ENCODE results near the gene POLR2L.

Gene POLR2L

DNA sequence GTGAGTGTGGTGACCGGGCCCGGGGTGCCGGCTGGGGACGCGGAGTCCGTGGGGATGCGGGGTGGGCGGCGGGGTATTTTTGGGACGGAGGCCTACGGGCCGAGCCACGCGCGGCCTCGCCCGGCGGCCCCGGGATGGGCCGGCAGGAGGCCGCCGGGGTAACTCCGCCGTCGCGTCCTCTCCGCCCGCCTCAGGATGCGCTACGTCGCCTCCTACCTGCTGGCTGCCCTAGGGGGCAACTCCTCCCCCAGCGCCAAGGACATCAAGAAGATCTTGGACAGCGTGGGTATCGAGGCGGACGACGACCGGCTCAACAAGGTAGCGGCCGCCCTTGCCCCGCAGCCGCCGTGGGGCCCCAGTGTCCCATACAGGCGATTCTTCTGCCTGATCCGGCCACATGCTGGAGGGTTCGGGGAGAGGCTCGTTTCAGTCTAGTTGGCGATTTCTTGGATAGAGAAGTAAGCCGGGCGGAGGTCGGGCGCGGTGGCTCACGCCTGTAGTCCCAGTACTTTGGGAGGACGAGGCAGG, 32.2 kb downstream of the POLR2L start:
- DNase-seq (ENCODE audit: low read depth) = no peak

DNA sequence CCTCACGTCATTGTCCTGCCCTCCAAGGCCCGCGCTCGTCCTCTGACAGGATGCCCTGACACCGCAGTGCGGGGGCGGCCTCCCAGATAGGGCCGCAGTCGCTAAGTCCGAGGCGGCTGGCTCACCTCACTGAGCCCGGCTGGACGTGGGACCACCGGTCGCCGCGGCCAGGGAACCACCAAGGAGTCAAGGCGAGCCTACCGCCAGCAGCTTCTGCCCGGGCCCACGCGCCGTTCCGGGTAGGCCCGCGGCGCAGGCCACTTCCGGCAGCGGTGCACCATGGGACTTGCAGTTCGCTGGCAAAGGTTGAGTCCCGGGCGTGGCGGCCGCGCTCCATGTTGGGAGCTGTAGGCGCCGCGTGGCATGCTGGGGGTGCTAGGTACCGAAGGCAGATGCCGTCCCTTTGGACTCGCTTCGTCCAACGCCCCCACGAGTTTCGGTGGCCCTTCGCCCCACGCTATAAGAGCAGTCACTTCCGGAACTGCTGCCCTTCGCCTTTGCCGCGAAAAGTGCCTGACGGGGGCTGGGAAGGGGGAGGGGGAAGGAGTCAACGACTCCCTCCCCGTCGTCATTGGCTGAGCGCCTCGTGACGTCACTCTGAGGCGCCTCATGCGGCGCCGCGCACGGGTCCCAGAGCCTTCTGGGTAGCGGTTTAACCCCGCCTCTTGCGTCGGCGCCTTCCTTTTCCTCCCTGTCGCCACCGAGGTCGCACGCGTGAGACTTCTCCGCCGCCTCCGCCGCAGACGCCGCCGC, 32.9 kb downstream of the POLR2L start, which contains the start of gene RPLP2:
RPLP2 (plus strand) TSS at position 681 of the 753 bp plus-strand sequence. CDS start 268 bp downstream, outside the sequence.
- DNase-seq (ENCODE audit: low read depth) = peak; percentile 79

DNA sequence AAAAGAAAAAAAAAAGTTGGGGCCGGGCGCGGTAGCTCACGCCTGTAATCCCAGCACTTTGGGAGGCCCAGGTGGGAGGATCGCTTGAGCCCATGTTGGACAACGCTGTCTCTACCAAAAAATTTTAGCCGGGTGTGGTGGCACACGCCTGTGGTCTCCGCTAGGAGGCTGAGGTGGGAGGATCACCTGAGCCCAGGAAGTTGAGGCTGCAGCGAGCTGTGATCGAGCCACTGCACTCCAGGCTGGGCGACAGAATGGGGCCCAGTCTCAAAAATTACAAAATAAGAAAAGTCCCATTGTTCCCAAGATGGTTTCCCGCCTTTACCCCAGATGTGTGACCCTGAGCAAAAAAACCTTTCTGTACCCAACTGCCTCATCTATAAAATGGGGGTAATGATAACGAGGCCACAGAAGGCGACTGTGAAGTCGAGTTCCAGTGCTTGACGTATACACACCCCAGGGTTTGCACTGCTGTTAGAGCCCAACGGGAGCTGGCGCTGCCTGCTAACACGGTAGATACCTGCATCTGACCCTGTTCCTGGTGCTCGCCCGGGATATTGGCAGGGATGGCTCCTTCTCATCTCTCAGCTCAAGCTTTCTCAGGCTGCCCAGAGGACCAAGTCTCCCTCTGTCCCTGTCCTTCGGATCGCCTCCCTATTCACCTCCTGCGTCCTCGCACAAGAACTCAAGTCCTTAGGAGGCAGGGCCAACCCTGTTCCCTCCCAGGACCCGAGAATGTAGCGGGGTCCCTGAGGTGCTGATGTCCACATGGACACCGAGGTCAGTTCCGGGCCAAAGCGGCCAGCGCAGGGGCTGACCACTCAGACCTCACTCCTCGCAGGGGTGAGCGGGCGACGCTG, 33.7 kb downstream of the POLR2L start:
- no peak for DNase-seq (ENCODE audit: low read depth)

DNA sequence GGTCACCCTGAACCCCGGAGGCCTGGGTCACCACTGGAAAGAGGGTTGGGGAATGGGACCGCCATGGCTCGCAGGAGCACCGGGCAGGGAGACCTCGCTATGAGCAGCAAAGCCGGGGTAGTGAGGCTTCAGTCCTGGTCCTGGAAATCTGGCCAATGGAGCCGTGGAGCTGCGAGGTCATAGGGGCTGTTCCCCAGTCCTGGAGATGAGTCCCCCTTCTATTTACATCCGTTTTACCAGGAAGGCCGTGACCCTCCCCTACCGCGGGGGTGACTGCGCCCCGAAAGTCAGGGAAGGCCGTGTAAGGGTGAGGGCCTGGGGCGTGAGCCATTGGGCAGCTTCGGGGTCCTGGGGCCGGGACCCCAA, 37.7 kb downstream of the POLR2L start:
- DNase-seq (ENCODE audit: low read depth) = no peak

DNA sequence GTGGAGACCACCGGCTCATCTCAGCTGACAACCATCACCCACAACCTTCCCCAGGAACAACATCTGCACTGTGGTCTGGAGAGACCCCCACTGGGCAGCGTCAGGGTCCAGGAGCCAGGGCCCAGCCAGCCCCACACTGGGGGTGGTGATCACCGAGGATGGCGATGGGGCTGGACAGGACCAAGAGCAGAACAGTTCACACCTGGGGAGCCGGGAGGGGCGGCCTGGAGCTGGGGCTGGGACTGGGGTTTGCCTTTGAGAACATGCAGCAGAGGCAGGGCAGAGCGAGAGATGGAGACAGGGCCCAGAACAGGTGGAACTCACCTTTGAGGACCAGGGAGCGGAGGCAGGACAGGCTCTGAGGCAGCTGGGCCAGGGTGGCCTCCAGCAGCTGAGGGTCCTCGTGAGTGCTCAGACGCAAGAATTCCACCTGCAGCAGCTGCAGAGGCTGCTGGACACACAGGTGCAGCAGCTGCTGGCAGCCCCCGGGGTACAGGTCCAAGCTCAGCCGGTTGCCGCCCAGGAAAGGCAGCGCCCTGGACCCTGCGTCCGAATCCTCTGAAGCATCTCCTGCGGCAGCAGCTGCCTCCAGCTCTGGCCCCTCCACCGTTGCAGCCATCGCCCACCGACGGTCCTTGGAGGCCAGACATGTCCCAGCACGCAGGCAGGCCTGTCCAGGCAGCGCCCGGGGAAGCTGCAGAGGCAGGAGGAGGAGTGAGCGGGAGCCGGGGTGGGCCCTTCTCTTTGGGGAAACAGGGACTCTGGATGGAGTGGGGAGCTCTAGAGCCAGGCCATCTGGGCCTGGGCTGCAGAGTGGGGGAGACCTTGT, 38.3 kb downstream of the POLR2L start:
- no peak for DNase-seq (ENCODE audit: low read depth)

DNA sequence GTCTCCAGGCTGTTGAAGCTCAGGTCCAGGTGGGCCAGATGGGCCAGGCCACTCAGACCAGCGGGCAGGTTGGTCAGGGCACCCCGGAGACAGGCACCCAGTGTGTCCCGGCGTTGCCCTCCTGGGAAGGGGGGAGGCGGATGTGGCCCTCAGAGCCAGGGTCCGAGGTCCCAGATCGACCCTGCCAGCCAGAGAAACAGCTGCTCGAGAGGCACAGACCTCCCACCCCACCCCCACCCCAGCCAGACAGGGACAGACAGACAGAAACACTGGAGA, 38.9 kb downstream of the POLR2L start:
- no peak for DNase-seq (ENCODE audit: low read depth)

DNA sequence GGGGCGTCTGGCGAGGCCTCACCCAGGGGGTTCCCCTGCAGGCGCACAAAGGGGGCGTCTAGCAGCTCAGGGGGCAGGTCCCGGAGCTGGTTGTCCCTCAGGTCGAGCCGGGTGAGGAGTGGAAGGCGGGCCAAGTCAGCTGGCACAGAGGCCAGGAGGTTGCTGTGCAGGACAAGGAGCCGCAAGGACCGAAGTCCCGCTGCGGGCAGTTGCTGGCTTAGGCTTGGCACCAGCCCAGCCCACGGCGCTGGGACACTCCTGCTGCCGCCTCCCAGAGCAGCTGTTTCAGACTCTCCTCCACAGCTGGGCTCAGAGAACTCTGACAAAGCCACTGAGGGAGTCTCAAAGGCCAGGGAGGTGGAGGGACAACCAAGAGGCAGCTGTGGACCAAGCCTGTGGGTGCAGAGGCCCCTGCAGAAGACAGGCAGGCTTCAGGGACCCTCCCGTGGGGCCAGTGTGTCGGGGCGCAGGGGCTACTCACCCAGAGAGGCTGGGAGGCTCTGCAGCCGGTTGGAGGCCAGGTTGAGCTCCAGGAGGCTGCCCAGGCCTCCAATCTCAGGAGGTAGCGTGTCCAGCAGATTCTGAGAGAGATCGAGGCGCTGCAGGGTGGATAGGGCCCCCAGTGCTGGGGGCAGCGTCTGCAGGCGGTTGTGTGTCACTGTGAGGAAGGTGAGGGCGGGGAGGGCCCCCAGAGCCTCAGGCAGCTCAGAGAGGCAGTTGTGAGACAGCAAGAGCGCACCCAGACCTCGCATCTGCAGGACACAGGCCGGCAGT, 39.4 kb downstream of the POLR2L start:
- DNase-seq (ENCODE audit: low read depth) = no peak

DNA sequence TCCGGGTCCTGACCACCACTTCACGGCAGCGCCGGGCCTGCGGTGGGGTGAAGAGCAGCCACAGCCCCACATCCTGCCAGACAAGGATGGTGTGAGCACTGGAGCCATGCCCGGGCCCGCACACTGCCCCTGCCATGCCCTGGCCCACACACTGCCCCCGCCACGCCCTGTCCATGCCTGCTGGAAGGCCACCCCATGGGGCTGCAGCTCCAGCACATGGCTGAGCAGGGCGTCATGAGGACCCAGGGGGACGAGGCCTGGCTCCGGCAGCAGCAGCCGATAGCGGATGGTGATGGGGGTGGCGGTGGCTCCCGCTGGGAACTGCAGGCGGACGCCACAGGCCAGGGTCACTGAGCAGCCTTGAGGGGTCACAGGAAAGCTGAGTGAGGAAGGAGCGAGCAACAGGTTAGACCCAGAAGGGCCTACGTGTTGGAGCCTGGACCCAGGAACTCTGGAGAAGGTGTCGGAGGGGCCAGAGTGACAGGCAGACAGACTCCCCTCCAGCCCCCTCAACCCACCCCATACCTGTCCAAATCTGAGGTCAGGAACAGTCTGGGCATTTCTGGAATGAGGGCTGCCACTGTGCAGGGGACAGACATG, 40.2 kb downstream of the POLR2L start:
- no peak for DNase-seq (ENCODE audit: low read depth)

DNA sequence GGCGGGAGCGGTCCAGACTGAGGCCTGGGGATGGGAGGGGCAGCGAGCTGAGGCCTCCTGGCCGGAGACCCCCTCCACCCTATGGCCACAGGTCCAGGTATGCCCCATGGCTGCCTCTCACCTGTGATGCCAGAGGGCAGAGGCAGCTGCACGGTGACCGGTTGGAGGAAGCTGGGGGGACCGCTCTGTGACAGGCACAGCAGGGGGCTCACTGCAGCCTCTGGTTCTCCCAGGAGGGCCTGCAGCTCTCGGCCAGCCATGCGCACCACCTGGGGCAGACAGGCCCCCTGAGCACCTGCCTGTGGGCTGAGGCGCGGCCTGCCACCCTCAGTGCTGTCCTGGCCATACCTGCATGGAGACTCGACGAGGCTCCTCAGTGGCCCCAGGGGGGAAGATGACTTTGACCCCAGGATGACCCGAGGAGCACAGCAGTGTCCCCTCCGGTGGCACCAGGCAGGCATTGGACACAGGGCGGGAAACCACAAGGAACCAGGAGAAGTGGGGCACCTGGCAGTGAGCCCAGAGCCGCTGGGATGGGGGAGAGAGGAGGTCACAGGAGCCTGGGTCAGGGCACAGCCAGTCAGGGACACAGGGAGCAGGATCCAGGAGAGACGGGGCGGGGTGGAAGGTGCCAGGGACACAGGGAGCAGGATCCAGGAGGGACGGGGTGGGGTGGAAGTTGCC, 41.1 kb downstream of the POLR2L start:
- DNase-seq (ENCODE audit: low read depth) = no peak

DNA sequence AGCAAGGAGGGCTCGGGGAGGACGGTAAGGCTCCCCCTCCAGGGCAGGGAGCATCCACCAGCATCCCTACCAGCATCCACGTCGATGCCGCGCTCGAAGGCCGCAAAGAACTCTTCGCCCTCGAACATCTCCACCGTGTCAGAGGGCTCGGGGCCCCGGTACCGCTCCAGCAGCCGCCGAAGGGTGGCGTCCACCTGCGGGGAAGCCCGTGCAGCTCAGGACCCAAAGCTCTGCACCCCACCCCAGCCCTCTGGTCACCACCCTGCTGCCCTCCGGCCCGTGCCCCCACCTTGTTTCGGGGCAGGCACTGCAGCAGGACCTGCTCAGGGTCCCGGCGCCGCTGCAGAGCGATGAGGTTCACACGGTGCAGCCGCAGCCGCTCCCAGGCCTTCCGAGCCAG, 41.9 kb downstream of the POLR2L start:
- no peak for DNase-seq (ENCODE audit: low read depth)

DNA sequence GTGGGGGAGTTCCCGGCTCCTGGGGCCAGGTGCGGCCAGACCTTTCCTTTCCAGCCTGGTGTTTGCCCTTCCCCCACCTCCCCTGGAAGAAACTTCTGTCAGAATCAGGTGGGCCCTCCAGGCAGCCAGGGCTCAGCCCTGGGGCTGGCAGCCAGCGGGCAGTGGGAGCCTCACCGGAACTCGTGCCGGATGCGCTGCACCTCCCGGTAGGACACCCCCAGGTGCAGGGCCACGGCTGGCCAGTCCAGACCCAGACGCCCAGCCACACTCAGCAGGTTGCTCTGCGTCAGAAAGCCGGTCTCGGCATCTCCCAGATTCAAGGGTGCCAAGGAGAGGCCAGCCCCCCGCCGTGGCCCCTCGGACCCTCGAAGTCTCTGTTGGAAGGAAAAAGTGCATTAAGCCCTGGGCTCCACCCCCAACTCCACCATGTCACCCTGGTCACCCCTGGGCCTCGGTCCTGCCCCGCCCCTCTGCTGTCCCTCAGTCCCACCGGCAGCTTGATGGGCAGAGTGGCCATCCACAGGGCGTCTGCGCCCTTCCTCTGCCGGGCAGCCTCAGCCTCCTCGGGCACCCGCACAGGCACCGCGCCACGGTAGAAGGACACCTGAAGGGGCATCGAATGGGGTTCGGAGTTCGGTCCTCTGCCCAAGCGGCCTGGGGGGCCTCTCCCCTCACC, 42.5 kb downstream of the POLR2L start:
- no peak for DNase-seq (ENCODE audit: low read depth)

DNA sequence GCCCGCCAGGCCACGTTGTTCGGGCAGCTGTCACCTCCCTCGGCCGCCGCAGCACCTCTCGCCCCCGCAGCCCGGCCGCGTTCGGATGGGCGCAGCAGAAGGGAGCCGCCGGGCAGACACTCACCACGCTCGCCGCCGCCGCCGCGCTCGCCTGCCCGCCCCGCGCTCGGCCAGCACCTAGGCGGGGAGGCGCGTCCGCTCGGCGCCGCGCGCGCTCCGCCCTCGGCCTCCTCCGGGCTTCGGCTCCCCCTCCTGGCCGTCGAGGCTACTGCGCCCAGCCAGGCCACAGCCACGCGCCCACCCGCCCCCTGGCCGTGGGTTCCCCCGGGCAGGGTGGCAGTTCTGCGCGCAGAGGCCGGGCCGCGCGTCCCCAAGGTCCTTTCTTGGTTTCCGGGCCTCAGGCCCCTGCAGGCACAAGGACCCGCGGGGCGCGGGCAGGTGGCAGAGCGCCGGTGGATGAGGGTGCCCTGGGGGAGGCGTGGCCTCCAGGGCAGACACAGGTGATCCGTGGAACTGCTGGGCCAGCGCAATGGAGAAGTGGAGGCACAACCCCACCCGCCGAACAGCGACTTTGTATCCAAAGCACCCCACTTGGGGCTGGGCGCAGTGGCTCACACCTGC, 44.1 kb downstream of the POLR2L start, which contains the start of gene SLC25A22:
SLC25A22 (minus strand) TSS at position 189 of the 621 bp plus-strand sequence. CDS start 3,275 bp downstream, outside the sequence.
- no peak for DNase-seq (ENCODE audit: low read depth)

DNA sequence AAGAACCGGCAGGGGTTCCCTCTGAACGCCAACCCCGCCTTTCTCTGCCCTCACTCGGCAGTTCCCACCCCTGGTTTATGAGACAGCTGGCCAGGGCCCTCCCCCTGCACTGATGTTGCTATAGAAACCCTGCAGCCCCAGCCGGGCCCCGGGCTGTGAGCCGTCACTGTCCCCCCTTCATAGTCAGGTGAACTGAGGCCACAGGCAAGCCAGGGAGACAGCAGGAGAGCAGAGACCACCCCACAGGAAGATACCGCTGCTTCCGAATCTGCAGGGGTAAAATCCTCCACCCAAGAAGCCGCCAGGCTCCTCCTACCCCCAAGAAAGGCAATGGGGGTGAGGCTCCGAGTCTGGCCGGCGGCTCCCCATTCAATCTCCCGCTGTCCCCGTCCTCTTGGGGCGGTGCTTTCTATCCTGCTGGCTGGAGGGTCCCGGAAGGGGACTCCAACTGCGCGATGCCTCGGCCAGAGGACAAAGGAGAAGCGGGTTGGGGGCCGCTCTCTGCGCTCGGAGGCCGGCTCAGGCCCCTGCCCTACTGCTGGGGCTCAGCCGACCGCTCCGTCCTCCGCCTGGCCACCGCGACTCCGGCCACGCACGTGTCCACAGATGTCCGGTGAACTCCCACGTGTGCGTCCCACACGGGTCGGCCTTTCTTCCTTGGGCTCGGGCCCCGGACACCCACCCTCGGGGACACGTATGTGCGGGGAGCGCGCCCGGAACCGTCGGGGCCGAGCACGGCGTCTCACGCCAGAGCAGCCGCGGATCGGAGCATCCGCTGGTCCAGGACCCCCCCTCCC, 44.8 kb downstream of the POLR2L start:
- DNase-seq (ENCODE audit: low read depth) = peak; percentile 53

DNA sequence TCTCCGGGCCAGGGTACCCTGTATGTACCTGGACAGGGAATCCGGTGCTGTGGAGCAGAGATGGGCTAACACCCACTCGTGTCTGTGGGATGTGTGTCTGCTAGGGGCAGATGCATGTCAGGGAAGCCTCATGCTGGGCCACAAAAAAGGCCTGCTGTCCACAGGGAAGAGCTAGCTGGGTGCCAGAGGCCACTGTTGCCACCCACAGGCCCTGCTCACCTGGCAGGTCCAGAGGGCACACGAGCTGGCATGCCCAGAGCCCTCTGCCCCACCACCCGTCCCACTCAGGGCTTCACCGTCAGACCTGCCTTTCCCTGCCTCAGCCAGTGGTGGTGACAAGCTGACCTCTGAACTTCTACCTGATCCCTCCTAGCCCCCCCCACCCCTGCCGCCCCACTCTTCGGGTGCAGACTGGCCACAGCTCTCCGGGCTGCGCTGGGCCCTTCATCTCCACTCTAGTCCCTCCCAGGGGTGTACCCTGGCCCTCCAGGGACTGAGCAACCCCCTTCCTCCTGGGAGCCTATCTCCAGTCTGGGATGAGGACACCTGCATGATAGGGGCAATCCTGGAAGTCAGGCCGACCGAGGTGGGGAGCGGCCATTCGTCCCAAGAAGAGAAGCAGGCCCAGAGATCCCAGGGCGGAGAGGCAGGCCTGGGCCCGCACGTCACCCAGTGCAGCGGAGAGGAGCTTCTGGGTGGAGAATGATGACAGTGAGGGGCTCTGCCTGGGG, 45.6 kb downstream of the POLR2L start:
- DNase-seq (ENCODE audit: low read depth) = no peak

DNA sequence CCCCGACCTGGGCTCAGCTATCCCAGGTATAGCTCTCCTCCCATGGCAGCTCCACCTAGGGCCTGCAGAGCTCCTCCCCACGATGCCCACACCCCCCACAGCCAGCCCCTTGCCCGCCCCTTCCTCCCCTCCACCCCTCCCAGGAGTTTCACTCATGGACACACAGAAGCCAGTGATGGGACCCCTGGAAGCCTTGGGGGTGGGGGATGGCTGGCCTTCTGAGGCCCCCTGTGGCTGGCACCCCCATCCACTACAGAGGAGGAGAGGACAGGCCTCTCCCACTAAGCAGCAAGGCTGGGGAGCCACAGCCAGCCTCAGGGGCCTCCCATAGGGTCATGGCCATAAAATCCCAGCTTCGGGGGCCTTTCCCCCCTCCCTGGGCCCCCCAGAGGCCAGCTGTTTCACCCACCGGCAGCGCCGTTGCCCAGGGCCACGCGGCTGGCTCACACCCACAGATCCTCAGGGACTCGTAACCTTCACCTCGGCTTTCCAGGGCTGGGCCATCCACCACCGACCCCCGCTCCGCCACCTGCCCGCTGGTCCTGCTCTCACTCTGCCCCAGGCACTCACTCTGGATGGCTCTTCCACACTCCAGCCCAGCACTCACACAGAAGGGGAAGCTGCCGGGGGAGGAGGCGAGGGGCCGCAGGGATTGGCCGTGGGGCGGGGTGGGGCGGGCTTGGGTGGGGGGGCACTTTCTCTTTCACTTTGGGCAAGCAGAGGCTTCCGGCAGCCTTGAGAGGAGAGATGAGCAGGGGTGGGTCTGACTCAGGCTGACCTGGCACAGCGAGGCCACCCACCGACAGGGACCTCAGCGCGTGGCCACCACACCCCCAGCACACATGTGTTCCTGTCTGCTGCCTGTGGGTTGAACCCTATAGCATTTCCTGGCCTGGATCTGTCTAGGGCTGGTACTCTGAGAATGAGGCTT, 46.4 kb downstream of the POLR2L start:
- DNase-seq (ENCODE audit: low read depth) = no peak

DNA sequence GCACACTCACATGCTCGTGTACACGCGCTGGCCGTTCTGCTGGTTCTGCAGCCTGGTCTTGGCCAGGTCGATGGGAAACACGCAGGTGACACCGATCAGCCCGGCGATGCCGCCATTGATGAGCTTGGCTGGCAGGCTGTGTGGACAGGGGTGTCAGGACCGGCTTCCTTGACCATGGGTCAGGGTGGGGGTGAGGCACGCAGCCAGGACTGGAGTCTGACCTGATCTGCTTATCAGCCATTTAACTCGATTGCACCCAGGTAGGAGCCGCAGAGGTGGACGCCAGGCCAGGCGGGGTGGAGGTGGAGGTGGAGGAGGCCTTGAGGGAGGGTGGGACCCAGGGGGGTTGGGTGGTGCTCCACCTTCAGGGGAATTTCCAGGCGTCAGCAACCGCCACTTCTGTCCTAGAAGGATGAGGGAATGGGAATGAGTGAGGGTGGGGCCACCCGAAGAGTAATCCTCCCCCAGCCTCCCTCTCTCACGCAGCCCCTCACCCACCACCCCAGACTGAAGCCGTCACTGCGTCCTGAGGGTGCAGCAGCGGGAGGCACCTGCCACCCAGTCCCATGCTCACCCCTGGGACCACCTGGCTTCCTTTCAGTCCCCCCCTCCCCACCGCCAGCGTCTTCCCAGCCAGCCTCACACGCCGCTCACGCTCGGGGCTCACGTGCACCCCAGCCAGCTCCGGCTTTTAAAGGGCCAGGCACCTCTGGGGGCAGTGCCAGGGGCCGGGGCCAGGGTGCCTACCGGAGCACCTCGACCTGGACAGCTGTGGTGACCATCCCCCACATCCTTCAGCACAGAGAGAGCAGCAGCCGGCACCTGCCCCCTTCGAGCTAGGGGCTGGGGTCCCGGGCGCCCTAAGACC, 47.3 kb downstream of the POLR2L start:
- no peak for DNase-seq (ENCODE audit: low read depth)
